ENCODE data around the gene SUPV3L1. TPM values are rescaled to one million over a fixed set of nuclear protein-coding genes. Genes with fewer than 3 reads are reported as not detected.

SUPV3L1 gene
- total and polyA plus RNA-seq, 4 donors: 17.0 to 52.7 (median 23.2) TPM

GRCh38 chr10:69241575-69241974 lies 61.5 kb downstream of the SUPV3L1 start:
- ATAC-seq (ENCODE audit: insufficient read depth, low FRiP score) (no peak), DNase-seq (no peak)
- no peak overlapping the region for H3K4me3 ChIP-seq
- peaks cover 0 to 3% (median 0%) of the 10 kb centered on the region in 4 donors for H3K36me3 ChIP-seq (ENCODE audit: control insufficient read depth in 4 of 4, insufficient read depth in 4 of 4, low read length in 4 of 4)
- H3K4me1 ChIP-seq (ENCODE audit: control insufficient read depth in 5 of 5, insufficient read depth in 5 of 5, low read length in 5 of 5): peaks cover 0 to 13% (median 0%) of the 10 kb centered on the region in 5 donors
- H3K27ac ChIP-seq (ENCODE audit: low read depth in 1 of 2, low read length in 1 of 2): no peak overlapping the region
- WGBS, 2 donors: 88 to 92% methylated on average over 7 of the region's 7 CpGs
- H3K27me3 ChIP-seq (ENCODE audit: control insufficient read depth in 3 of 3, insufficient read depth in 3 of 3, low read length in 2 of 3): no peaks in the 10 kb centered on the region
- H3K9ac ChIP-seq (ENCODE audit: insufficient read depth in 1 of 2, low read length in 2 of 2): no peak overlapping the region
- TF ChIP-seq CTCF (IDR thresholded peaks at IDR 0.05; ENCODE audit: control extremely low read depth, extremely low read depth): no peak
- H3K9me3 ChIP-seq (ENCODE audit: control insufficient read depth in 4 of 4, insufficient read depth in 3 of 4, low read length in 3 of 4): no peaks in the 10 kb centered on the region

GRCh38 chr10:69242040-69242851 lies 62.2 kb downstream of the SUPV3L1 start:
- ATAC-seq (ENCODE audit: insufficient read depth, low FRiP score) (no peak), DNase-seq (peak in 1 of 3 donors; percentile 27)
- no peak overlapping the region for H3K27ac ChIP-seq (ENCODE audit: low read depth in 1 of 2, low read length in 1 of 2)
- H3K9me3 ChIP-seq (ENCODE audit: control insufficient read depth in 4 of 4, insufficient read depth in 3 of 4, low read length in 3 of 4): no peaks in the 10 kb centered on the region
- peaks cover 0 to 3% (median 0%) of the 10 kb centered on the region in 4 donors for H3K36me3 ChIP-seq (ENCODE audit: control insufficient read depth in 4 of 4, insufficient read depth in 4 of 4, low read length in 4 of 4)
- H3K9ac ChIP-seq (ENCODE audit: insufficient read depth in 1 of 2, low read length in 2 of 2): peak overlapping the region in 1 of 2 donors; percentile 1
- peaks cover 0 to 13% (median 0%) of the 10 kb centered on the region in 5 donors for H3K4me1 ChIP-seq (ENCODE audit: control insufficient read depth in 5 of 5, insufficient read depth in 5 of 5, low read length in 5 of 5)
- no peaks in the 10 kb centered on the region for H3K27me3 ChIP-seq (ENCODE audit: control insufficient read depth in 3 of 3, insufficient read depth in 3 of 3, low read length in 2 of 3)
- WGBS, 2 donors: 85 to 90% methylated on average over 11 of the region's 11 CpGs
- TF ChIP-seq CTCF (IDR thresholded peaks at IDR 0.05; ENCODE audit: control extremely low read depth, extremely low read depth): no peak
- no peak overlapping the region for H3K4me3 ChIP-seq

DNA sequence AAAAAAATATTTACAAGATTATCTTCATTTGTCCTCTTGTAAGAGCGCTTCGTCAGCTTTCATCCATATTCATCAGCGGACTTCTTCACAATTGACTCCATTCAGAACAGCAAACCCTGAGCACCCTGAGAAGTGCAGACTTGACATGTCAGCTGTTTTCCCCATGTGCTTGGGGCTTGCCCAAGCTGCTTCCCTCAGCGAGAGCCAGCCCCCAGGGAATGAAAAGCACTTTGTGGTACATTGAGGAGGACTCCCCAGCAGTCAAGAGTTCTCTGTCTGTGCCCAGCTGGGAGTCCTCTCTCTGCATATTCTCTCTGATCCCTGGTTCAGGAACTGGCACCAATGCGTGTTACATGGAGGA lies 62.8 kb downstream of the SUPV3L1 start:
- Histone ChIP-seq H3K27me3 (ENCODE audit: control insufficient read depth in 3 of 3, insufficient read depth in 3 of 3, low read length in 2 of 3) (no peaks in the 10 kb centered on the region), H3K27ac (ENCODE audit: low read depth in 1 of 2, low read length in 1 of 2) (no peak overlapping the region), H3K9ac (ENCODE audit: insufficient read depth in 1 of 2, low read length in 2 of 2) (no peak overlapping the region), H3K4me1 (ENCODE audit: control insufficient read depth in 5 of 5, insufficient read depth in 5 of 5, low read length in 5 of 5) (peaks cover 0 to 10% (median 0%) of the 10 kb centered on the region in 5 donors), H3K4me3 (no peak overlapping the region), H3K36me3 (ENCODE audit: control insufficient read depth in 4 of 4, insufficient read depth in 4 of 4, low read length in 4 of 4) (peaks cover 0 to 3% (median 0%) of the 10 kb centered on the region in 4 donors), H3K9me3 (ENCODE audit: control insufficient read depth in 4 of 4, insufficient read depth in 3 of 4, low read length in 3 of 4) (no peaks in the 10 kb centered on the region)
- WGBS, 2 donors: 84 to 88% methylated on average over 5 of the region's 5 CpGs
- DNase-seq (peak in 2 of 3 donors; percentile 18 to 38), ATAC-seq (ENCODE audit: insufficient read depth, low FRiP score) (no peak)
- no peak for TF ChIP-seq CTCF (IDR thresholded peaks at IDR 0.05; ENCODE audit: control extremely low read depth, extremely low read depth)
